Right lobe of liver (tissue), 4 donors: ENCODE results near the gene DYNLL2.

ENCODE experiments used
- CTCF ChIP-seq, 4 donors: fragments of 200-600 bp in 3 of 4; fragments of 450-650 bp in 1 of 4; IDR thresholded peaks; one replicate each; pipeline versions ENCODE4 v1.5.1 to v1.8.0; 2016 to 2022; ENCODE audit warnings: antibody characterized with exemption in 4 of 4, mild to moderate bottlenecking in 2 of 4
- POLR2A ChIP-seq: fragments of 450-650 bp; IDR thresholded peaks from one replicate; pipeline ENCODE4 v1.6.1; 2017; ENCODE audit warnings: antibody characterized with exemption, mild to moderate bottlenecking
- donor health status: DM: no; HTN: no; CAD: no.
- donor health status: DM: no; HTN: no; CAD: no.
- donor health status: DM: no; HTN: yes; CAD: no.

GRCh38 chr17:58072862-58073261, 10.4 kb upstream of the DYNLL2 start:
- TF ChIP-seq CTCF (IDR thresholded peaks at IDR 0.05) (no peak), POLR2A (no peak)
